GM12878 (cell line): ENCODE data around the gene IL4I1. TPM values are rescaled to one million over a fixed set of nuclear protein-coding genes. Genes with fewer than 3 reads are reported as not detected.
A peak's percentile ranks its signal among the peaks of the same experiment; 100 is the strongest.

Experiments
- ATAC-seq: fragments of 200-7000 bp; cut with Tn5 transposase; 3 replicates; pipeline ENCODE4 v1.9.1; 2020; ENCODE audit warnings: mild to moderate bottlenecking, moderate library complexity
- BruUV-seq: library from RNA; stranded (reverse); fragments of 400-500 nt; replicated peaks from 2 replicates; lab custom pipeline; 2021; lab: Mats Ljungman, UMichigan
- CTCF ChIA-PET: fragments of 300-600 bp; sonication (Branson Sonifier 250); formaldehyde crosslinking; extraction: SDS; loops from one replicate; lab custom pipeline; 2021; ENCODE audit warnings: inconsistent platforms; lab: Yijun Ruan, JAX
- POLR2A ChIA-PET: fragments of 350-600 bp; formaldehyde crosslinking; extraction: SDS; loops from one replicate; lab custom pipeline; 2021; ENCODE audit warnings: inconsistent platforms; lab: Charles Lee
- RAD21 ChIA-PET: fragments of 300-600 bp; sonication (Branson Sonifier 250); formaldehyde crosslinking; loops from one replicate; lab custom pipeline; 2023; ENCODE audit warnings: antibody characterized with exemption; ENCODE audit not compliant: unreplicated experiment; lab: Charles Lee
- SMC1A ChIA-PET: fragments of 300-600 bp; sonication (Branson Sonifier 250); formaldehyde crosslinking; loops from one replicate; lab custom pipeline; 2023; ENCODE audit not compliant: unreplicated experiment, uncharacterized antibody; lab: Charles Lee
- DNase-seq: peaks from one replicate; pipeline ENCODE4 v3.0.0-alpha.2; 2011; ENCODE audit warnings: low read depth, low spot score
- FAIRE-seq: peaks from 3 replicates; lab custom pipeline; 2011; peaks lifted over from hg19 to GRCh38; lab: Jason Lieb, UNC
- H2AFZ ChIP-seq: 2 replicates; pipeline ENCODE4 v1.6.0; 2011; ENCODE audit warnings: low read depth, low read length, control low read depth; ENCODE audit not compliant: control insufficient read depth
- H3K27ac ChIP-seq: 2 replicates; pipeline ENCODE4 v1.5.1; 2011; ENCODE audit warnings: control low read depth; ENCODE audit not compliant: control insufficient read depth, insufficient read depth
- H3K27me3 ChIP-seq, 2 experiments: replicated peaks in 1 of 2; 2 replicates each; pipeline versions ENCODE4 v1.6.0 to v1.6.1; 2011; ENCODE audit warnings: low read length in 1 of 2; ENCODE audit not compliant: control insufficient read depth in 2 of 2, insufficient read depth in 2 of 2
- H3K36me3 ChIP-seq, 2 experiments: 2 replicates each; pipeline ENCODE4 v1.5.1; 2011; ENCODE audit warnings: low read length in 1 of 2; ENCODE audit not compliant: control insufficient read depth in 2 of 2, insufficient read depth in 2 of 2
- H3K4me1 ChIP-seq: 2 replicates; pipeline ENCODE4 v1.6.1; 2011; ENCODE audit warnings: mild to moderate bottlenecking, low read length, moderate library complexity, mixed read lengths; ENCODE audit not compliant: control insufficient read depth, insufficient read depth
- H3K4me2 ChIP-seq: 2 replicates; pipeline ENCODE4 v1.6.0; 2011; ENCODE audit warnings: control low read depth; ENCODE audit not compliant: control insufficient read depth, insufficient read depth
- H3K4me3 ChIP-seq: fragments of 200-600 bp; sonication (generic); 2 replicates; pipeline ENCODE4 v1.5.1; 2016
- H3K79me2 ChIP-seq: 2 replicates; pipeline ENCODE4 v1.6.0; 2011; ENCODE audit warnings: low read length; ENCODE audit not compliant: control insufficient read depth, insufficient read depth
- H3K9ac ChIP-seq: 2 replicates; pipeline ENCODE4 v1.8.0; 2011; ENCODE audit warnings: low read length, control low read depth, mixed read lengths; ENCODE audit not compliant: control insufficient read depth, insufficient read depth
- H3K9me3 ChIP-seq: replicated peaks from 3 replicates; pipeline ENCODE4 v1.5.1; 2011; ENCODE audit warnings: mild to moderate bottlenecking, low read length; ENCODE audit not compliant: control insufficient read depth, insufficient read depth
- H4K20me1 ChIP-seq: 2 replicates; pipeline ENCODE4 v1.6.0; 2011; ENCODE audit not compliant: control insufficient read depth, insufficient read depth
- CTCF ChIP-seq, 3 experiments: IDR thresholded peaks in 2 of 3; conservative IDR thresholded peaks in 1 of 3; 2 replicates each; pipeline ENCODE4 v1.5.1; 2011; ENCODE audit warnings: low read depth in 3 of 3, low read length in 3 of 3, mild to moderate bottlenecking in 3 of 3, control low read depth in 2 of 3, moderate library complexity in 2 of 3, inconsistent platforms in 1 of 3, mixed read lengths in 1 of 3; ENCODE audit not compliant: control insufficient read depth in 2 of 3, insufficient read depth in 1 of 3; ENCODE audit errors: extremely low read depth in 1 of 3
- KAT2A ChIP-seq: conservative IDR thresholded peaks from 2 replicates; pipeline ENCODE4 v1.6.1; 2011; ENCODE audit warnings: low read depth, low read length; ENCODE audit not compliant: control insufficient read depth
- SREBF1 ChIP-seq: IDR thresholded peaks from 2 replicates; pipeline ENCODE4 v1.6.1; 2012; ENCODE audit warnings: mild to moderate bottlenecking, low read length
- WGBS: methylation state at CpG from one replicate; pipeline ENCODE4 v1.1.6; 2016; ENCODE audit warnings: low lambda C conversion rate; ENCODE audit not compliant: insufficient replicate concordance, insufficient coverage; ENCODE audit errors: missing lambda C conversion rate; 5-methylcytosine and 5-hydroxymethylcytosine counted together
- in situ Hi-C: fragments of 300-500 bp; cut with MboI; formaldehyde crosslinking; loops from 9 replicates; pipeline ENCODE4 v1.14.3; 2018; ENCODE audit warnings: mixed read lengths
- intact Hi-C: fragments of 100-400 bp; cut with micrococcal nuclease; formaldehyde crosslinking; loops from one replicate; pipeline ENCODE4 v1.14.2; 2022; ENCODE audit not compliant: unreplicated experiment
- polyA plus RNA-seq, 11 experiments: library from polyadenylated mRNA; depleted of rRNA in 4 of 11; unstranded in 6 of 11; stranded (reverse) in 5 of 11; fragments of >200 nt; fragmentation: Nextera tagmentation in 4 of 11; fragmentation: Illumina TruSeq in 1 of 11; extraction: Ambion mirVana in 4 of 11; extraction: Trizol in 1 of 11; gene quantifications; 1 replicate in 1 of 11; 2 replicates in 10 of 11; pipeline versions ENCODE4 v1.2.1 to v1.2.3, GENCODE V29; 2011 to 2016; ENCODE audit warnings: inconsistent platforms in 2 of 11, missing spikeins in 2 of 11, low read depth in 1 of 11
- total RNA-seq, 4 experiments: library from RNA; depleted of rRNA in 3 of 4; stranded (reverse); fragments of >200 nt in 3 of 4; fragmentation: Illumina TruSeq in 1 of 4; extraction: Trizol in 1 of 4; gene quantifications; 2 replicates each; pipeline versions ENCODE4 v1.2.1 to v1.2.3, GENCODE V29; 2013 to 2021

Gene IL4I1
- total and polyA plus RNA-seq, 10 of the 15 experiments (the other 5 are each of a cell fraction or from before 2014, with no cell fraction given): 0.62 to 83.8 (median 42.8) TPM

- Histone ChIP-seq H3K27me3 (no peaks in the 10 kb centered on the region), H3K27ac (no peak overlapping the region), H3K36me3 (peaks cover 25 to 36% of the 10 kb centered on the region in 2 experiments), H4K20me1 (no peaks in the 10 kb centered on the region; the same call in 1 of the 2 replicates), H3K9me3 (no peaks in the 10 kb centered on the region; the same call in 2 of the 3 replicates), H3K4me3 (no peak overlapping the region), H3K4me1 (peaks cover 41% of the 10 kb centered on the region), H3K9ac (no peak overlapping the region), H3K79me2 (peaks cover 66% of the 10 kb centered on the region), H2AFZ (no peak overlapping the region), H3K4me2 (no peak overlapping the region)
- DNase-seq (no peak), FAIRE-seq (no peak), ATAC-seq (no peak)
- SMC1A ChIA-PET: interaction anchor here (0.9 to 1.0 kb wide), 2 partner anchors 8 to 46 kb away, joined by 3 to 4 read pairs; no protein-coding TSS in a partner anchor
- intact Hi-C loops (no loop called here), in situ Hi-C loops (no loop called here)
- no TSS peak for BruUV-seq
- RAD21 ChIA-PET: interaction anchor here (0.6 to 1.2 kb wide), 2 partner anchors 13 to 21 kb away, joined by 3 to 5 read pairs; partner anchors contain the start of gene ATF5
- 83% methylated on average over 6 of the region's 6 CpGs for WGBS
- TF ChIP-seq SREBF1 (no peak), CTCF (IDR thresholded peaks at IDR 0.05 in 2 of 3, conservative IDR thresholded peaks at IDR 0.05 in 1 of 3; ENCODE audit: control insufficient read depth in 2 of 3, extremely low read depth in 1 of 3, insufficient read depth in 1 of 3, low read depth in 3 of 3, low read length in 3 of 3) (0 out of 6 replicates have a peak, but pooled peaks of 2 of the 3 experiments have one; percentile 12 to 13)
- POLR2A ChIA-PET: interaction anchor here (0.6 to 6.6 kb wide), 3 partner anchors 8 to 18 kb away, joined by 3 to 116 read pairs (median 3); partner anchors contain the start of genes ATF5 and IL4I1
- CTCF ChIA-PET: no interaction called here
Observed at GRCh38 chr19:49915271-49915670, 18.6 kb upstream of the IL4I1 start.

- H3K27me3 ChIP-seq: no peaks in the 10 kb centered on the region
- no peaks in the 10 kb centered on the region; the same call in 2 of the 3 replicates for H3K9me3 ChIP-seq
- POLR2A ChIA-PET: interaction anchor here (1.7 to 6.6 kb wide), 4 partner anchors 11 to 26 kb away, joined by 5 to 116 read pairs (median 25); partner anchors contain the start of genes ATF5 and IL4I1
- BruUV-seq: no TSS peak
- ATAC-seq (no peak), FAIRE-seq (no peak), DNase-seq (no peak)
- in situ Hi-C loops: no loop called here
- no peak overlapping the region for H3K4me2 ChIP-seq
- no peak for TF ChIP-seq KAT2A
- RAD21 ChIA-PET: interaction anchor here (1.1 to 4.9 kb wide), 7 partner anchors 11 to 44 kb away, joined by 3 to 40 read pairs (median 3); partner anchors contain the start of genes AKT1S1, ATF5, IL4I1 and NUP62
- CTCF ChIA-PET: interaction anchor here (1.2 to 9.0 kb wide), 4 partner anchors 8 to 24 kb away, joined by 4 to 71 read pairs (median 20); partner anchors contain the start of genes ATF5, IL4I1 and NUP62
- no peak overlapping the region for H2AFZ ChIP-seq
- WGBS: 43% methylated on average over 10 of the region's 10 CpGs
- H3K36me3 ChIP-seq: peaks cover 37 to 38% of the 10 kb centered on the region in 2 experiments
- intact Hi-C loops: no loop called here
- no peak overlapping the region for H3K4me3 ChIP-seq
- peaks cover 67% of the 10 kb centered on the region for H3K79me2 ChIP-seq
- H3K4me1 ChIP-seq: peaks cover 53% of the 10 kb centered on the region
- H4K20me1 ChIP-seq: no peaks in the 10 kb centered on the region; the same call in 1 of the 2 replicates
- H3K27ac ChIP-seq: no peak overlapping the region; the same call in 1 of the 2 replicates
- SMC1A ChIA-PET: interaction anchor here (1.4 to 8.8 kb wide), 3 partner anchors 14 to 37 kb away, joined by 3 to 110 read pairs (median 48); partner anchors contain the start of genes AKT1S1, ATF5, IL4I1 and NUP62
- H3K9ac ChIP-seq: no peak overlapping the region
Observed at GRCh38 chr19:49913720-49914119, 17.0 kb upstream of the IL4I1 start.
